ENCODE measurements around the gene ELK3. TPM values are rescaled to one million over a fixed set of nuclear protein-coding genes. Genes with fewer than 3 reads are reported as not detected.

The ELK3 gene
- total and polyA plus RNA-seq, 2 experiments from 2014 or later: 5.5 to 8.3 TPM

- H3K4me3 Mint-ChIP-seq: peak overlapping the region; percentile 88
- H3K9me3 Mint-ChIP-seq: no peaks in the 10 kb centered on the region; the same call in 2 of the 3 replicates
- peak overlapping the region; percentile 97 for H2AFZ ChIP-seq
- TF ChIP-seq CREB1 (CRISPR knock-in tag; IDR thresholded peaks at IDR 0.05; ENCODE audit: low read depth) (no peak), EZH2 (IDR thresholded peaks at IDR 0.05; ENCODE audit: low read depth, unreplicated experiment) (peak; percentile 41), ZNF114 (CRISPR knock-in tag; IDR thresholded peaks at IDR 0.05) (no peak), ZNF462 (CRISPR knock-in tag; IDR thresholded peaks at IDR 0.05) (no peak), JUNB (IDR thresholded peaks at IDR 0.05; ENCODE audit: unreplicated experiment) (no peak), NANOG (IDR thresholded peaks at IDR 0.05; ENCODE audit: borderline replicate concordance) (no peak), EZH2phosphoT487 (IDR thresholded peaks at IDR 0.05; ENCODE audit: unreplicated experiment) (no peak)
- no peaks in the 10 kb centered on the region for H3K9me2 ChIP-seq (ENCODE audit: insufficient read depth)
- H3K79me2 ChIP-seq (replicated peaks; ENCODE audit: insufficient read depth): peaks cover 24% of the 10 kb centered on the region
- no peaks in the 10 kb centered on the region for H3K36me3 ChIP-seq (ENCODE audit: insufficient read depth)
- no peaks in the 10 kb centered on the region for H3K36me3 Mint-ChIP-seq (ENCODE audit: low read depth)
- H4K20me1 ChIP-seq (replicated peaks; ENCODE audit: insufficient read depth): no peaks in the 10 kb centered on the region
- H3K4me1 Mint-ChIP-seq: peaks cover 6% of the 10 kb centered on the region
- peaks cover 32% of the 10 kb centered on the region for H3K27me3 ChIP-seq (ENCODE audit: insufficient read depth)
- peaks cover 12% of the 10 kb centered on the region for H3K4me1 ChIP-seq (ENCODE audit: insufficient read depth)
- peaks cover 24% of the 10 kb centered on the region for H3K27me3 Mint-ChIP-seq (ENCODE audit: insufficient read depth, low read depth, poor library complexity)
- no peak overlapping the region; the same call in 1 of the 2 replicates for H3K27ac Mint-ChIP-seq
- no peak overlapping the region for H3K27ac ChIP-seq (ENCODE audit: low read depth)
- H3K4me2 ChIP-seq: peak overlapping the region; percentile 95
- ATAC-seq (peak; percentile 53), DNase-seq (ENCODE audit: low spot score) (peak; percentile 61)
- no peaks in the 10 kb centered on the region for H3F3A ChIP-seq (replicated peaks; ENCODE audit: low read depth)
- H3K4me3 ChIP-seq: peak overlapping the region; percentile 91
These were observed 1.0 kb downstream of the ELK3 start for GRCh38 chr12:96194971-96195844.

Measured in GM23338 (cell line).